HG02885 (cell line): ENCODE results near the gene SMARCC1.

Source experiments
- ATAC-seq: cut with Tn5 transposase; IDR thresholded peaks from one replicate; pipeline ENCODE4 v1.9.1; 2021; ENCODE audit warnings: mild to moderate bottlenecking; ENCODE audit not compliant: unreplicated experiment, poor library complexity

Gene SMARCC1

GRCh38 chr3:47643092-47643491 lies 138.6 kb downstream of the SMARCC1 start:
- no peak for ATAC-seq

- no peak for ATAC-seq
Measured at GRCh38 chr3:47641739-47642138, 140.0 kb downstream of the SMARCC1 start.

- no peak for ATAC-seq
Measured at GRCh38 chr3:47636921-47637320, 144.8 kb downstream of the SMARCC1 start.

DNA sequence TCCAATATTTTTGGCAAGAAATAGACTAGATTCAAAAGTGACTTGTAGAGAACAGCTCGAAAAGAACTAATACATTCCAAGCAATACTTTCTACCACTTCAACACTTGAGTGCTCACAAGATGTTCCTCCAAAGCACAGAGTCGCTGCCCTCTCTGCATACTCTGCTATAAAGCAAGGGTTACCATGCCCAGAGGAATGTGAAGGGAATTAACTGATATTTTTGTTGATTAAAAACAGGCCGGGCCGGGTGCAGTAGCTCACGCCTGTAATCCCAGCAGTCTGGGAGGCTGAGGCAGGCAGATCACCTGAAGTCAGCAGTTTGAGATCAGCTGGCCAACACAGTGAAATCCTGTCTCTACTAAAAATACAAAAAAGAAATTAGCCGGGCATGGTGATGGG lies 145.5 kb downstream of the SMARCC1 start:
- ATAC-seq = no peak

DNA sequence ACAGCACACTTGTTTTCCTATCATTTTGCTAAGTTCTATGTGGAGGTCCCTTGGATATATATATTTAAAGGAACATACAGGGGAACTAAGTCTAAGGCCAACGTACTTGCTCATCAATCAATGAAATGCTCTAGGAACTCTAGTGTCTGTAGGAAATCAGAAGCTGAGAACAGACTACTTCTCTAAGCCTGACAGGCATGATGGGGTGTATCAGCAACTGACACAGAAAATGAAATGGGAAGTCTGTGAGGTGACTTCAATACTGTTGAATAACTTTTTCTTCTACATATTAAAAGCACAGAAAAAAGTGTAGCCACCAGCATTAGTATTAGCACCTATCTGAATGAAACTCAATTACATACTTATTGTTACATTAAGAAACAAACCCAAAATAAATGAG lies 146.2 kb downstream of the SMARCC1 start:
- no peak for ATAC-seq

DNA sequence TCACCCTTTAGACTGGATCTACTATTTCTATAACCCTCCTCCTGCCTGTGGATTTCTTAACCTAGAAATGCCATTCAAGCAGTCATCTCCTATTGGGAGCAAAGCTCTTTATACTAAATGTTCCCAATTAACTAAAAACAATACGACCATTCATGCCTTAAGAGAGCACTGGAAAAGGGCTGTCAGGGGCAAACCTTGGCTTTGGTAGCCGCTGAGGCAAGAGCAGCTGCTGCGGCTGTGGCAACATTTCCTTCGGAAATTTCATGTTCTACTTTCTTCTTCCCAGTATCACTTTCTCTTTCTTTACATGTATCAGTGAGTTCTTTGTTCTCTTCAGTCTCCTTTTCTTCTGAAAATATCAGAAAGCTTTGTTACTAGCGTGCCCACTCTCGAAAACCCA lies 146.7 kb downstream of the SMARCC1 start:
- no peak for ATAC-seq

DNA sequence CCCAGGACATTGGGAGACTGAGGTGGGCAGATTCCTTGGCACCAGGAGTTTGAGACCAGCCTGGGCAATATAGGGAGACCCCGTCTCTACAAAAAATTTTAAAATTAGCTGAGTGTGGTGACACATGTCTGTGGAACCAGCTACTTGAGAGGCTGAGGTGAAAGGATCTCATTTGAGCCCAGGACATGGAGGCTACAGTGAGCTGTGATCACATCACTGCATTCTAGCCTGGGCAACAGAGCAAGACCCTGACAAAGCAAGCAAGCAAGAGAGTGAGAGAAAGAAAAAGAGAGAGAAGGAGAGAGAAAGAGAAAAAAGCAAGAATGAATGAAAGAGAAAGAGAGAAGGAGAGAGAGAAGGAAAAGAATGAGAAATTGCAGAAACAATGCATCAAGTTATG lies 150.9 kb downstream of the SMARCC1 start:
- no peak for ATAC-seq

GRCh38 chr3:47629770-47630169 lies 151.9 kb downstream of the SMARCC1 start:
- no peak for ATAC-seq

- ATAC-seq = no peak
Measured at GRCh38 chr3:47628426-47628825, 153.3 kb downstream of the SMARCC1 start.

DNA sequence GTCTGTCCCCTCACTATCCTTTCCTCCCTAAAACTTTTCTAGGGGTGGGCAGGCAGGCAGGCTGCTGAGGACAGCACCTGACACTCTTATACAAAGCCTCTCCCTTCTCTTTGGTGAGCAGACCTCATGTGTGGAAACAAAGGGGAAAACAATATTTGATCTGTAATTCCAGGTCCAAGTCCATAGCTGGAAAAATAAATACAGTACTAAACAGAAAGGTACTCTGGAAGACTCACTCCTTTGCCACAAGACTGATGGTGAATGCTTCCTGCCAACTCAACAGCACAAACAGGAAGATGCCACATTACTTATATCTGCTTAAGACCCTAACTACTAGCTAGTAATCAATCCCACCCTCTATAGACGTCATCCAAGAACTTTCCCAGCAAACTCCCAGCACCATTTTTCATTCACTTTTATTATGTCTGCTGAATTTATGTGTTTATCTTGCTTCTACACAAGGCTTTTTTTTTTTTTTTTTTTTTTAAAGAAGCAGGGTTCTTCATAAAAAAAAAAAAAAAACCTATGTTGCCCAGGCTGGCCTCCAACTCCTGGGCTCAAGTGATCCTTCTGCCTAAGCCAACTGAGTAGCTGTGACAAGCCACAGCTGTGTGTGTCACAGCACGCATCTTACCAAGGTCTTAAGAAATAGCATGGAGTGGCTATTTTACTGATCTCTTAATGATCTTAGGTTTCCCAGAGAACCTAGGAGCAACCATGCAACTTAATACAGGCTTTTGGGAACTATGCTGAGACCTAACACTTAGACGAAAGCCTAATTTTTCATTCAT lies 158.8 kb downstream of the SMARCC1 start:
- no peak for ATAC-seq

GRCh38 chr3:47617086-47618010 lies 164.3 kb downstream of the SMARCC1 start:
- no peak for ATAC-seq

GRCh38 chr3:47614788-47615187 lies 166.9 kb downstream of the SMARCC1 start:
- ATAC-seq = no peak

- no peak for ATAC-seq
Measured at GRCh38 chr3:47613722-47614121, 168.0 kb downstream of the SMARCC1 start.

GRCh38 chr3:47612879-47613278 lies 168.8 kb downstream of the SMARCC1 start:
- ATAC-seq = no peak

- no peak for ATAC-seq
Measured at GRCh38 chr3:47612178-47612577, 169.5 kb downstream of the SMARCC1 start.

- ATAC-seq = no peak
Measured at GRCh38 chr3:47611576-47611975, 170.1 kb downstream of the SMARCC1 start.

DNA sequence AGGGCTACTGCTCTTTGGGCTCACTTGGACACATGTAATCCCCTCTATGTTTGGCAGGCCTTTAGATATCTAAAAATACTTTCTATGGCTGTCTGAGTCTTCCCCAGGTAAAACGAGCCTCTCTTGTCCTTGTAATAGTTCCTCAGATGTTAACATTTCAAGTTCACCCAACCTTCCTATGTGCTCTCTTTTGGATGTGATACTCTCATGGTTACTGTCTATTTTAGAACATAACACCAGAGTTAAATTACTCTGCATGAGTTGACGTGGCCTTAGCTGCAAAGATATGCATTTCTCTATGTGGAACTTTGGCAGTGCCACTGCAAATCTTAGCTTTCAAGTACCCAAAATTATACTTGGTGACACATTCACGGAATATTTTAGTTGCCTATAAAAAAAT lies 171.1 kb downstream of the SMARCC1 start:
- no peak for ATAC-seq

DNA sequence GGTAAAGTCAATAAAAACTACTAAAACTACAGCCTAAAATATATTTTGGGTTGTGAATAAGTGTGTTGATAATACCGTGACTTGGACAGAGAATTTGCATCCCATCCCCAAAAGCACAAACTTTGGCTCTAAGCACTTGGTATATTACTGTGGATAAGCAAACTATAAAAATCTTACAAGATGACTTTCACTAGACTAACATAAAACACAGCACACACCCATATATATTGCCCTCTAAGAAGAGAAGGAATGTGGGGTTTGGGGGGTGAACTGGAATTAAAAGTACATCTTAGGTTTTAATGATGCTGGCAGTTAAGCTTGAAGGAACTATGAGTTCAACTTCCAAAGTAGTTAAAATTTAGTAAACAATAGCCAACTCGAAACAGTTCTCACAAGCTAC lies 174.4 kb downstream of the SMARCC1 start:
- no peak for ATAC-seq

- no peak for ATAC-seq
Measured at GRCh38 chr3:47606165-47606564, 175.5 kb downstream of the SMARCC1 start.

GRCh38 chr3:47605652-47606051 lies 176.0 kb downstream of the SMARCC1 start:
- ATAC-seq = no peak

DNA sequence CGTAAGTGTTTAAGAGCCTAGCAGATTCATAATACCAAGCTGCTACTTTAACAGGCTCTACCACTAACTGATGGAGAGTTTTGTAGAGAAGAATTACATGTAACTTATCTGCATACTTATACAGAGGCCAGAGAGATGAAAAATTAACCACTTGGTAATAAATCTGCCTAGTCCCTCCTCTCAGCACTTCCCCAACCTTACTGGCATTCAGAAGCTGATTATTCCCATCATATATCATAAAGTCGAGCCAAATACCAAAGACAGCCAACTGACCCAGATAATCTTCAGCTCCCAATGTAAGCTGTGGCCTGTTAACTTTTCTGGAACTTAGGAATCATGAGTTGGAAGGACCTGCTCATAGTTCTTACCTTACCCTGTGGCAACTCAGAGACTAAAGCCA lies 177.5 kb downstream of the SMARCC1 start:
- ATAC-seq = no peak
